Measurements from ENCODE around the gene SCN5A. TPM values are rescaled to one million over a fixed set of nuclear protein-coding genes. Genes with fewer than 3 reads are reported as not detected.

Gene SCN5A
- total and polyA plus RNA-seq, 2 of the 4 experiments (the other 2 are of a cell fraction) = 1.9 to 2.0 TPM

DNA sequence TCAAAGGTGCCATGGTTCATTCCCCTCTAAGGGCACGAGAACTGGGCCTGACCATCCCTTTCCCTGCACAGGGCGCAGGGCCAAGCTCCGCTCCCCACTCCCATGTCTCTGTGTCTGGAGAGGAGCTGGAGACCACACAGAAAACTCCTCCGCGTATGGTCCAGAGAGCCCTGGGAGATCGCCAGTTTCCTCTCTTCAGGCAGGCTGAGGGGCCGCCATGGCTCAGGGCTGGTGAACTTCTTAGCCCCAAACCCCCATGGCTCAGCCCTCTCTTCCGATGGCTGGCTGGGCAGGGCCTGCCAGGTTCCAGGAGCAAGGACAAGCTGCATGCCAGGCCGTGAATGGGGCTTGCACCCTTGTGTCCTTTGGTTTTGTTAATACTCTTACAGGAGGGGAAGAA is 100.4 kb downstream of the SCN5A start:
- no peaks in the 10 kb centered on the region for H3K4me1 ChIP-seq (ENCODE audit: control insufficient read depth, insufficient read depth, low read length)
- H2BK20ac ChIP-seq (ENCODE audit: low read depth, low read length) = no peak overlapping the region
- TF ChIP-seq RCOR1 (IDR thresholded peaks at IDR 0.05; ENCODE audit: insufficient replicate concordance, low read length) (no peak), RAD21 (IDR thresholded peaks at IDR 0.05; ENCODE audit: low read length) (no peak), MAZ (IDR thresholded peaks at IDR 0.05; ENCODE audit: borderline replicate concordance, low read depth, low read length) (no peak), CHD1 (IDR thresholded peaks at IDR 0.05; ENCODE audit: low read depth, low read length) (no peak), CEBPB (IDR thresholded peaks at IDR 0.05; ENCODE audit: low read depth, low read length) (no peak), FOS (IDR thresholded peaks at IDR 0.05; ENCODE audit: low read depth, low read length) (no peak), MAFK (IDR thresholded peaks at IDR 0.05; ENCODE audit: low read depth, low read length) (no peak), NFE2L2 (IDR thresholded peaks at IDR 0.05; ENCODE audit: low read depth, low read length) (no peak), RFX5 (IDR thresholded peaks at IDR 0.05; ENCODE audit: low read depth, low read length) (no peak), MXI1 (IDR thresholded peaks at IDR 0.05; ENCODE audit: borderline replicate concordance, low read depth, low read length) (no peak), BHLHE40 (IDR thresholded peaks at IDR 0.05; ENCODE audit: low read depth, low read length) (no peak), POLR2A (IDR thresholded peaks at IDR 0.05; ENCODE audit: low read depth, low read length) (no peak), SMC3 (IDR thresholded peaks at IDR 0.05; ENCODE audit: low read depth, low read length) (no peak)
- TF ChIP-seq, protein P1, sequence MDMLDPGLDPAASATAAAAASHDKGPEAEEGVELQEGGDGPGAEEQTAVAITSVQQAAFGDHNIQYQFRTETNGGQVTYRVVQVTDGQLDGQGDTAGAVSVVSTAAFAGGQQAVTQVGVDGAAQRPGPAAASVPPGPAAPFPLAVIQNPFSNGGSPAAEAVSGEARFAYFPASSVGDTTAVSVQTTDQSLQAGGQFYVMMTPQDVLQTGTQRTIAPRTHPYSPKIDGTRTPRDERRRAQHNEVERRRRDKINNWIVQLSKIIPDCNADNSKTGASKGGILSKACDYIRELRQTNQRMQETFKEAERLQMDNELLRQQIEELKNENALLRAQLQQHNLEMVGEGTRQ (IDR thresholded peaks at IDR 0.05; ENCODE audit: low read depth, low read length) = no peak
- TF ChIP-seq, protein P2, sequence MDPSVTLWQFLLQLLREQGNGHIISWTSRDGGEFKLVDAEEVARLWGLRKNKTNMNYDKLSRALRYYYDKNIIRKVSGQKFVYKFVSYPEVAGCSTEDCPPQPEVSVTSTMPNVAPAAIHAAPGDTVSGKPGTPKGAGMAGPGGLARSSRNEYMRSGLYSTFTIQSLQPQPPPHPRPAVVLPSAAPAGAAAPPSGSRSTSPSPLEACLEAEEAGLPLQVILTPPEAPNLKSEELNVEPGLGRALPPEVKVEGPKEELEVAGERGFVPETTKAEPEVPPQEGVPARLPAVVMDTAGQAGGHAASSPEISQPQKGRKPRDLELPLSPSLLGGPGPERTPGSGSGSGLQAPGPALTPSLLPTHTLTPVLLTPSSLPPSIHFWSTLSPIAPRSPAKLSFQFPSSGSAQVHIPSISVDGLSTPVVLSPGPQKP (IDR thresholded peaks at IDR 0.05; ENCODE audit: borderline replicate concordance, low read depth, low read length) = no peak
- TF ChIP-seq, protein P3, sequence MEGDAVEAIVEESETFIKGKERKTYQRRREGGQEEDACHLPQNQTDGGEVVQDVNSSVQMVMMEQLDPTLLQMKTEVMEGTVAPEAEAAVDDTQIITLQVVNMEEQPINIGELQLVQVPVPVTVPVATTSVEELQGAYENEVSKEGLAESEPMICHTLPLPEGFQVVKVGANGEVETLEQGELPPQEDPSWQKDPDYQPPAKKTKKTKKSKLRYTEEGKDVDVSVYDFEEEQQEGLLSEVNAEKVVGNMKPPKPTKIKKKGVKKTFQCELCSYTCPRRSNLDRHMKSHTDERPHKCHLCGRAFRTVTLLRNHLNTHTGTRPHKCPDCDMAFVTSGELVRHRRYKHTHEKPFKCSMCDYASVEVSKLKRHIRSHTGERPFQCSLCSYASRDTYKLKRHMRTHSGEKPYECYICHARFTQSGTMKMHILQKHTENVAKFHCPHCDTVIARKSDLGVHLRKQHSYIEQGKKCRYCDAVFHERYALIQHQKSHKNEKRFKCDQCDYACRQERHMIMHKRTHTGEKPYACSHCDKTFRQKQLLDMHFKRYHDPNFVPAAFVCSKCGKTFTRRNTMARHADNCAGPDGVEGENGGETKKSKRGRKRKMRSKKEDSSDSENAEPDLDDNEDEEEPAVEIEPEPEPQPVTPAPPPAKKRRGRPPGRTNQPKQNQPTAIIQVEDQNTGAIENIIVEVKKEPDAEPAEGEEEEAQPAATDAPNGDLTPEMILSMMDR (conservative IDR thresholded peaks at IDR 0.05; ENCODE audit: low read depth, low read length) = no peak
- ChIA-PET POLR2A (ENCODE audit: unreplicated experiment) (no interaction called here), CTCF (no interaction called here)
- H3K36me3 ChIP-seq (ENCODE audit: control insufficient read depth, insufficient read depth, low read length) = no peaks in the 10 kb centered on the region
- in situ Hi-C loops (cut with MboI; ENCODE audit: low sequenced_read_pairs) (no loop called here), dilution Hi-C loops (cut with HindIII; ENCODE audit: low sequenced_read_pairs, unreplicated experiment) (no loop called here), intact Hi-C loops (cut with micrococcal nuclease) (no loop called here)
- DNase-seq (no peak), ATAC-seq (ENCODE audit: low read depth) (no peak)
- no peak overlapping the region for H2AK5ac ChIP-seq (ENCODE audit: low read depth, low read length)
- no peak overlapping the region for H3K14ac ChIP-seq (replicated peaks; ENCODE audit: low read depth, low read length)
- no peak overlapping the region for H3K27ac ChIP-seq (ENCODE audit: insufficient read depth, low read length)
- no peak overlapping the region for H4K5ac ChIP-seq (ENCODE audit: low read depth, low read length)
- no peak overlapping the region for H3K4ac ChIP-seq (ENCODE audit: low read depth, low read length)
- H3K18ac ChIP-seq (ENCODE audit: low read depth, low read length) = no peak overlapping the region
- H2AFZ ChIP-seq (replicated peaks; ENCODE audit: low read length, poor library complexity) = no peak overlapping the region
- no peak overlapping the region for H3K4me3 ChIP-seq (ENCODE audit: insufficient read depth, low read depth, low read length)
- no peak overlapping the region for H3K4me2 ChIP-seq (ENCODE audit: low read depth, low read length)
- no peak overlapping the region for H2BK120ac ChIP-seq (ENCODE audit: low read depth, low read length)
- no peak overlapping the region for H2AK9ac ChIP-seq (replicated peaks; ENCODE audit: low read depth, low read length, poor library complexity)
- BruUV-seq (replicated peaks) = no TSS peak
- H2BK5ac ChIP-seq (ENCODE audit: low read depth, low read length, poor library complexity, severe bottlenecking) = no peak overlapping the region
- H3K56ac ChIP-seq (ENCODE audit: extremely low read depth, insufficient read depth, low read length) = no peak overlapping the region
- no peak overlapping the region for H3K23ac ChIP-seq (ENCODE audit: low read depth, low read length)
- no peak overlapping the region for H2BK15ac ChIP-seq (ENCODE audit: low read depth, low read length)
- WGBS, 2 experiments (ENCODE audit: extremely low coverage in 2 of 2, insufficient read length in 1 of 2) = 60% methylated on average over 3 of the region's 9 CpGs; no CpG with 5 or more reads in 1 of the 2 experiments
- H3K9me1 ChIP-seq (ENCODE audit: insufficient read depth, low read length) = no peaks in the 10 kb centered on the region
- H3K9me3 ChIP-seq (ENCODE audit: control insufficient read depth, insufficient read depth, low read length) = no peaks in the 10 kb centered on the region
- no peaks in the 10 kb centered on the region for H3K79me1 ChIP-seq (ENCODE audit: low read depth in 1 of 2, low read length in 2 of 2)
- H4K91ac ChIP-seq (ENCODE audit: insufficient read depth, low read depth, low read length) = no peak overlapping the region
- H4K8ac ChIP-seq (ENCODE audit: low read depth in 2 of 2, low read length in 2 of 2) = no peak overlapping the region
- no peak overlapping the region for H3K9ac ChIP-seq (ENCODE audit: low read depth, low read length)
- peaks cover 2% of the 10 kb centered on the region; the same call in 1 of the 2 replicates for H3K27me3 ChIP-seq (ENCODE audit: control insufficient read depth, insufficient read depth, low read length)
- no peaks in the 10 kb centered on the region for H4K20me1 ChIP-seq (ENCODE audit: insufficient read depth, low read length)

All from IMR-90 (cell line).